GM20000 (cell line): ENCODE measurements around the gene CRIP3.
"Not testable (repeated sequence)": the region's sequence is repeated elsewhere in the genome, so short reads cannot be mapped to it uniquely, and the experiment has no call there.

Experiments used
- DNase-seq: peaks from one replicate; pipeline ENCODE4 v3.0.0; 2012; ENCODE audit warnings: low spot score
- CTCF ChIP-seq: IDR thresholded peaks from 2 replicates; pipeline ENCODE4 v1.5.1; 2012; ENCODE audit warnings: mild to moderate bottlenecking, control low read depth; ENCODE audit errors: extremely low read depth, missing control alignments

CRIP3 gene

GRCh38 chr6:43304882-43305281 is 3.7 kb downstream of the CRIP3 start:
- no peak for DNase-seq
- TF ChIP-seq CTCF: no peak

GRCh38 chr6:43304361-43304760 is 4.3 kb downstream of the CRIP3 start:
- no peak for TF ChIP-seq CTCF
- no peak for DNase-seq

- TF ChIP-seq CTCF: no peak
- no peak for DNase-seq
Observed at GRCh38 chr6:43303751-43304331, 4.8 kb downstream of the CRIP3 start.

GRCh38 chr6:43303006-43303405 is 5.6 kb downstream of the CRIP3 start:
- DNase-seq: not testable (repeated sequence)

GRCh38 chr6:43302126-43302525 is 6.5 kb downstream of the CRIP3 start:
- DNase-seq: no peak
- no peak for TF ChIP-seq CTCF

GRCh38 chr6:43301081-43301870 is 7.3 kb downstream of the CRIP3 start:
- TF ChIP-seq CTCF: no peak
- no peak for DNase-seq

- TF ChIP-seq CTCF: no peak
- DNase-seq: peak; percentile 7
Observed at GRCh38 chr6:43299338-43300293, 9.0 kb downstream of the CRIP3 start.
